ENCODE results near the gene DYNC1LI1. TPM values are rescaled to one million over a fixed set of nuclear protein-coding genes. Genes with fewer than 3 reads are reported as not detected.
"Not testable (repeated sequence)": the region's sequence is repeated elsewhere in the genome, so short reads cannot be mapped to it uniquely, and the experiment has no call there.

Gene DYNC1LI1
- polyA plus RNA-seq, 3 donors: 40.2 to 42.1 (median 41.3) TPM

DNA sequence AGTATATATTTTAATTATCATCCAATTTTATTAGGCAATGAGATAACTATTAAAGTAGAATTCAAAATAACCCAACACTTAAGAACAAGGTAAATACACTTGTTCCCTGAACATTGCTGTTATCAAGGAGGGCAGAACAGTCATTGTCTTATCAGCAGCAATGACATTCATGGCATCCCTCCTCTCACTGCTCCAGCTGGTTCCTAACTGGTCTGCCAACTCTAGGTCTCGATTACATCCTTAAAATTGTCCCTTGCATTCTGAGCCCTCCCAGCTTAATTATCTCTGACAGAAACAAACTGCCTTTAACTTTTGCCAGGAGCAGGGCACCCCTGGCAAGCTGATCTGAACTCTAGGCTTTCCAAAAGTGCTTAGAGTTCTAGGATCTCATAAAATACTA lies 14.0 kb upstream of the DYNC1LI1 start:
- DNase-seq (ENCODE audit: low read depth in 3 of 3, low spot score in 2 of 3): no peak

DNA sequence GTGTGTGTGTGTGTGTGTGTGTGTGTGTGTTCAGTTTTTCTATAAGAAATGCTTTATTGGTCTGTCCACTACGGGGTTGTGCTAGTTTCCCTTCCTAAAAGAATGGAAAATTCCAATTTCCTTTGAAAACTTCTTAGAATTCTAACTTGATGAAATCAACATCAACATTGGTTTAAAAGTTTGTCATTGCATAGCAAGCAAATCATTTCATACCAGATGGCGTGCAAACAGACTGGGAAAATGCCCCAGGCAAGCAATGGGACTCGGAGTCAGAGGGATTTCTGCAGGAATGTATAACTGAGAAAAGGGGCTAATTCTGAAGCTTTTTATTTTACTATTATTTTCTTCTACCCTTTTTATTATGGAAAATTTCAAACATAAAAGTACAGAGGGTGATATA lies 13.1 kb upstream of the DYNC1LI1 start:
- DNase-seq (ENCODE audit: low read depth in 3 of 3, low spot score in 2 of 3): no peak

DNA sequence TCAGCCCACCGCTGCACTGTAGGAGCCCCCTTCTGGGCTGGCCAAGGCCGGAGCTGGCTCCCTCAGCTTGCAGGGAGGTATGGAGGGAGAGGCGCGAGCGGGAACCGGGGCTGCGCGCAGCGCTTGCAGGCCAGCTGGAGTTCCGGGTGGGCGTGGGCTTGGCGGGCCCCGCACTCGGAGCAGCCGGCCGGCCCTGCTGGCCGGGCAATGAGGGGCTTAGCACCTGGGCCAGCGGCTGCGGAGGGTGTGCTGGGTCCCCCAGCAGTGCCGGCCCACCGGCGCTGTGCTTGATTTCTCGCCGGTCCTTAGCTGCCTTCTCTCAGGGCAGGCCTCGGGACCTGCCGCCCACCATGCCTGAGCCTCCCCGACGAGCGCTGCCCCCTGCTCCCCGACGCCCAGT lies 8.0 kb upstream of the DYNC1LI1 start:
- DNase-seq (ENCODE audit: low read depth in 3 of 3, low spot score in 2 of 3): not testable (repeated sequence)

DNA sequence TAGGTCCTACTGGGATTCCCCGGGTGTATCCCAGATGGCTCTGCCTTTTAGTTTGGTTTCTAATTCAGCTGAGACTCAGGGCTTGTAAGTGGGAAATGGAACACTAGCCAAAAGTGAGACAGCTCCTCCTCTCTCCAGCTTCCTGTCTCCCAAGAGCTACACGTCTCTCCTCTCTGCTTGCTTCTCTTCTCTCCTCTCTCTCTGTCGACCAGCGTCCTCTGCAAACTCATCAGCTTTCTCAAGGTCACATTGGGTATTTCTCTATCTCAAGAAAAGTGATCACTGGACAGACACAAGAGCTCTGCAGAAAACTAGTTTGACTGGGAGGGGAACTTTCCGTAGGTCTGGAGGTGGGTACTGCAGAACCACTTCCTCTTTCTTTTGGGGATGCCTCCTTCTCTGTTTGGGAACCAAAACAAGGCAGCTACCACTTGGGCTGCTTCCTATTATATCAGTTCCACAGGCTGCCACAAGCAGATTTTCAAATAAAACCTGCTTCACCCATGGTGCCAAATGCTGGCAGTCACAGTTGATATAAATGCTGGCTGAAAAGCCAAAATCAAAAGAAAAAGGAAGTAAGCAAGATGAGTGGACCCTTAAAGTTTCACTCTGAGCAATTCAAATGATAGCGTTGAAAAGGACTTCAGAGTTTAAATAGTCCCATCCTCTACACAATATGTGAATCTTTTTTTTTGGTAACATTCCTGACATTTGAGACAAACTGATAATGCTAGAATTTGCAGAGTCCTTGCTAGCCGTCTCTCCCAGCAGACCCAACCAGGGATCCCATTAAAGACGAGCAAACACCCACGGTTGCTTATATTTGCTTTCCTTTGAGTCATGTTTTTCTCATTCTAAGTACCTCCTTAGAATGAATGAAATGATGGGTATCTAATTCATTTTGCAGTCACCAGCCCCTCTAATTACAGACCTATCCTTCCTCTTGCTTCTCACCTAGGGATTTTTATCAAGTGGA lies 7.2 kb upstream of the DYNC1LI1 start:
- no peak for DNase-seq (ENCODE audit: low read depth in 3 of 3, low spot score in 2 of 3)

DNA sequence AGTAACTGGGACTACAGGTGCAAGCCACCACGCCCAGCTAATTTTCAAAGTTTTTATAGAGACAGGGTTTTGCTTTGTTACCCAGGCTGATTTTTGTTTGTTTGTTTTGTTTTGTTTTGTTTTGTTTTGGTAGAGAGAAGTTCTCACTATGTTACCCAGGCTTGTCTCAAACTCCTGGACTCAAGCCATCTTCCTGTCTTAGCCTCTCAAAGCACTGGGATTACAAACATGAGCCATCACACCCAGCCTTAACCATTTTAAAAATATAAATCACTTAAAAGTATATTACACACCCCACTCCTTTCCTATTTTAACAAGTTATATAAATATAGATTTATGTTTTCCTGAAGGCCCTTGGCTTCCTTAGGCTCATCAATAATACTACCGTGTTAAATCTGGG lies 6.5 kb upstream of the DYNC1LI1 start:
- no peak for DNase-seq (ENCODE audit: low read depth in 3 of 3, low spot score in 2 of 3)

DNA sequence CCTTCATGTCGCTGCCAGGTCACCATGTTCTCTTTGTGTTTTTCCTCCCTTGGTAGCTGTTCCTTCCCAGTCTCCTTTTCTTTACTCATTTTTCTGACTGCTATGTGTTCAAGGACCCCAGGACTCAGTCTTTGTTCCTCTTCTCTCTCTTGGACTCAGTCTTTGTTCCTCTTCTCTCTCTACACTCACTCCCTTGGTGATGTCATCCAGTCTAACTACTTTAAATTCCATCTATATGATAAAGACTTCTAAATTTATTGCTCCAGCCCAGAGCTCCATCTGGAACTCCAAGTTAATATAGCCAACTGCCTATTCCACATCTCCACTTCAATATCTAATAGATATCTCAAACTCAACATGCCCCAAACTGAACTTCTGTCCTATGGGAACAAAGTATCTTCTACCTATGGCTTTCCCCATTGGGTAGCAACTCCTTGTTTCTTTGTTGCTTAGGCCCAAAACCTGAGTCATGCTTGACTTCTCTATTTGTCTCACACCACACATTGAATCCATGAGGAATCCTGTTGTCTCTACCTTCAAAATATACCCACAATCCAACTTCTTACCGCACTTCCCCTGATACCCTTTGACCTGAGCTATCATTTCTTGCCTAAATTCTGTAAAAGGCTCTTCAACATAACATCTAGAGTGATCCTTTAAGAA lies 4.9 kb upstream of the DYNC1LI1 start:
- no peak for DNase-seq (ENCODE audit: low read depth in 3 of 3, low spot score in 2 of 3)

DNA sequence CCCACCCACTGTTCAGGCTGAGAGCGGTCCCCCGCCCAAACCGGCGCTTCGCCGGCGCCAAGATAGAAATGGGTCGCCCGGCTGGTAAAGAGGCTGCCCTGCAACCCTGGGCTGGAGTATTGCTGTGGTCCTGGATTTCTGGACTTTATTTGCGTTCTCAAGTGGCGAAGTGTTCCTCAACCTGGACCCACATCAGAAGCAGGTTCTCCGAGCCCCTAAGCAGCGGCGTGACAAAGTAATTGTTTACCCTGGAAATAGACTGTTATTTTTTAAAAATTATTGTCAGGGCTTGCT lies 481 bp upstream of the DYNC1LI1 start:
- DNase-seq (ENCODE audit: low read depth in 3 of 3, low spot score in 2 of 3): no peak

DNA sequence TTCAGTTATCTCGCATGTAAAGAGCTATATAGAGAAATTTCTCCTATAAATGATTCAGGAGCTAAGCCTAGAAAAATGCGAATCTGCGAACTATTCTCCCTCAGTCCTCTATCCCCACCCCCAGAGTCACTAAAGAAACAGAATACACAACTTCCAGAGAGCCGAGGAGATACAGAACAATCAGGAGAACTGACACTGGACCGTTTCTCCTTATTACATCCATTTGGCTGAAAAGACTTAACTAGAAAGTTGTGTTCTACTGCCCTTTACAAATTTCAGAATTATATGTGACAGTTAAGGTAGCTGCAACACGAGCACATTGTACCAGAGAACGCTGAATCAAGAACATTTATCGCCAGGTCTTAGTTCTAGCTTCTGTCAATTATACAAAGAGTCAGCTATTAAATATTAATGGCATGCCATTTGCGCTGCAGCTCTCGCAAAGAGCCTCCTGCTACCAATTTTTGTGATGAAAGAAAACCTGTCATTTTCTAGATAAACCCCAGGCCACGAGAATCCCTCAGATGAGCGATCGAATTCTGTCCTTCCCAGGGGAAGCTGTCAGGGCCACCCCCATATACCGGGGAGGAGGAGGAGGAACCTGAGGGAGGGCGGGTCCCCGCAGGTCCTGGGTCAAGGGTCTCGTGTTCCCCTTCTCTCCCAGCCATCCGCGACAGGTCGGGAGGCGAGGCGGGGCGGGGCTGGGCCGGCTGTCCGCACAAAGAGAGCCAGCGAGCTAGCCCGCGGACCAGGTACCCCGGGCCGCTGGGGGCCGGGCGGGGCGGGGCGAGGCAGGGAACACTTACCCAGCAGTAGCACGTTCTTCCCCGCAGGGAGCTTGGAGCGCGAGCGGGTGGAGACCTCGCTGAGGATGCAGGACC lies 878 bp downstream of the DYNC1LI1 start:
- DNase-seq (ENCODE audit: low read depth in 3 of 3, low spot score in 2 of 3): no peak

DNA sequence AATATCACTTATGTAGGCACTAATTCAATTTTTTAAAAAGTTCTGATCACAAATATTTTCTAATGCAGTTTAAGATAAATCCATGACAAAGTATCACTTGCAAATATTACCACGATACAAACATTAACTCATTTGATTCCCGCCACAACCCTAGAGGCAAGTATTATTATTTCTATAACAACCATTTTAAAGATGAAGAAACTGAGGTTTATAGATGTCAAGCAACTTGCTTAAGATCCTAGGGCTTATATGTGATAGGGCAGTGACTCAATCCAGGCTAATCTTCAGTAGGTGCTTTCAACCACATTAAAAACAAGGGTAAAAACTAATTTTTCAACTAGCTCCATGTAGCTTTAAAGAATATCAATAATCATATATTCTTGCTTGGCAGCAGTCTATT lies 1.7 kb downstream of the DYNC1LI1 start:
- DNase-seq (ENCODE audit: low read depth in 3 of 3, low spot score in 2 of 3): no peak

DNA sequence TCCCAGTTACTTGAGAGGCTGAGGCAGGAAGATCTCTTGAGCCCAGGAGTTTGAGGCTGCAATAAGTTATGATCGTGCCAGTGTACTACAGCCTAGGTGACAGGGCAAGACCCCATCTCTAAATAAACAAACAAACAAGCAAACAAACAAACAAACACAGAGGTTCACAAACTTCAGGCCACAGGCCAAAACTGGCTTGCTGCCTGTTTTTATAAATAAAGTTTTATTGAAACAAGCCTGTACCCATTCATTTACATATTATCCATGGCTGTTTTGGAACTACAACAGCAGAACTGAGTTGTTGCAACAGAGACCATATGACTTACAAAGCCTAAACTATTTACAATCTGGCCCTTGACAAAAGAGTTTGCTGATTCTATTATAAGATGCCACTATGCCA lies 6.5 kb downstream of the DYNC1LI1 start:
- DNase-seq (ENCODE audit: low read depth in 3 of 3, low spot score in 2 of 3): no peak

DNA sequence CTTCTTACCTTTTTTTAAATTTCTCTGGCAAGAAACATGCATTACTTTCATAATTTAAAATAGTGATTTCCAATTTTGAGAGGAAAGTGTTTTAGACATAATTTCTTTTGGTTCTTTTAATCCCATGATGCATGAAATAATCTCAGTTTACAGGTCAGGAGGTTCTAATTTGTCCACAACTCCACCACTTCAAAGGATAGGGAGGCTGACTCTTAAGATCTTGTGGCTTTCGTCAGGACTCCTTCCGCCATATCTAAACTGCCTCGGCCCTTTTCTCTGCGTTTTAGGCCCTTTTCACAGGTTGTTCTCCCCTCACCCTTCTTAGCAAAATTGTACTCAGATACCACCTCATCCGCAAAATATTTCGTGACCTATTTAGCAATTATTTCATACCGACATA lies 8.0 kb downstream of the DYNC1LI1 start:
- no peak for DNase-seq (ENCODE audit: low read depth in 3 of 3, low spot score in 2 of 3)

DNA sequence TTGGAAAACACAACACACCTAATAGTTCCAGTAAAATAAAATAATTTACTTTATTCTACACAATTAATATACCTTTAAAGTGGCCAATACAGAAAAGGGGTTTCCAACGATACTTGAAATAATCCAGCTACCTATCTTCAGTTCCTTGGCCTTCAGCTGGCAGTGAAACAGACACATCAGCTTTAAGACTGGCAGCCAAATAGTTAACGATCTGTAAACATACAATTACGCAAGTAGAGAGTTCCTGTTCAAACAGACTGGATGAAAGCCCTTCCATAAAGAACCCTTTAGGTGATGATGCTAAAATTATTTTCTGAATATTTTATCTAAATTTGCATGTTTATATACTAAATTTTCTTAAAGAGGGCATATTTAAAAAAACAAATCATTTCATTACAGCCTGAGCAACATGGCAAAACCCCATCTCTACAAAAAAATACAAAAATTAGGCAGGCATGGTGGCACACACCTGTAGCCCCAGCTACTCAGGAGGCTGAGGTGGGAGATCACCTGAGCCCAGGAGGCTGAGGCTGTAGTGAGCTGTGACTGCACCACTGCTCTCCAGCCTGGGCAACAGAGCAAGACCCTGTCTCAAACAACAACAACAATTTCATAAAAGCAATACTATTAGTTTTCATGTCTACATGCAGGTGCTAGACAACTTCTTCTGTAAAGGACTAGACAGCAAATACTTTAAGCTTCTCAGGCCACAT lies 12.9 kb downstream of the DYNC1LI1 start:
- no peak for DNase-seq (ENCODE audit: low read depth in 3 of 3, low spot score in 2 of 3)

DNA sequence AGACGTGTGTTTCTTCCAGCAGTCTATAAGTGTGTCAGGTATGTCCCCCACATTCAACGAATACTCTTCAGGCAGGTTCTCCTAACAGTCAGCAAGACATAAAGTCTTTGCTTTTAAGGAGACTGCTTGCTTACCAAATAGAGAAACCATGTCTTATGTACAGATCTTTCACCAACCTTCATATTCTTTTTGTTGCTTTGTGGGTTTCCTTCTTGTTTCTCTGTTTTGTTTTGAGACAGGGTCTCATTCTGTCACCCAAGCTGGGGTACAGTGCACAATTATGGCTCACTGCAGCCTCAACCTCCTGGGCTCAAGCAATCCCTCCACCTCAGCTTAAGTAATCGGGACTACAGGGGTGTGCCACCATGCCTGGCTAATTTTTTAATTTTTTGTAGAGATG lies 14.3 kb downstream of the DYNC1LI1 start:
- DNase-seq (ENCODE audit: low read depth in 3 of 3, low spot score in 2 of 3): no peak

DNA sequence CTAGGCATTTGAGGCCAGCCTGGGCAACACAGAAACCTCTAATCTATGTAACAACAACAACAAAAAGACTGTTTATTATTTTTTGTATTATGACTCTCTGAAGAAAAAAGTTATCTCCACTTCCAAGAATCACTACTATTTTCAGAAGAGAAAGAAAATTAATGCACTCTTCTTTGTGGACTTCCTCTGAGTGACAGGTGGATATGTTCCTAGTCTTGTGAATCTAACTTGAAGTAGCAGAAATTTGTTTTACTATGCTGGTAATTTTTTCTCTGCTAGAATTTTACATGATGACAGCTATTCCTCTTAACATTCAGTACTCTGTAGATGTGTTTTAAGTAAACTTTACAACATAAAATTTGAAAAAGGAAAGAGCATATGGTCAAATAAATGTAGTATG lies 16.7 kb downstream of the DYNC1LI1 start:
- DNase-seq (ENCODE audit: low read depth in 3 of 3, low spot score in 2 of 3): no peak

DNA sequence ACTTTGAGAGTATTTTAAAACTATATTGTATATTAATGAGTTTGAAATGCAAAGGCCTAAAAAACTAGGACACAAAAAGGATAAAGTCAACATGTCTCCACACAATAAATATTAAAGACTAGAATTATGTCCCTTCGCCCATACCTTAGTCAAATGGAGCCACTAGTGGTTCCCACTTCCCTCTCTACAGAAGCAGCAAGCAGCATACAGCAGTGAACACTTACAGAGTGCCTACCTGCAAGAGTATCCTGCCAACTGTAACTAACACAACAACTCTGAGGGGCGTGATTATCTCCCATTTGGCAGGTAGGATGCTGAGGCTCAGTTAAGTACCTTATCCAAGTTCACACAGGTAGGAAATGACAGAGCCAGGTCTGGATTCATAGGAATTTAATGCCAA lies 17.2 kb downstream of the DYNC1LI1 start:
- DNase-seq (ENCODE audit: low read depth in 3 of 3, low spot score in 2 of 3): no peak

DNA sequence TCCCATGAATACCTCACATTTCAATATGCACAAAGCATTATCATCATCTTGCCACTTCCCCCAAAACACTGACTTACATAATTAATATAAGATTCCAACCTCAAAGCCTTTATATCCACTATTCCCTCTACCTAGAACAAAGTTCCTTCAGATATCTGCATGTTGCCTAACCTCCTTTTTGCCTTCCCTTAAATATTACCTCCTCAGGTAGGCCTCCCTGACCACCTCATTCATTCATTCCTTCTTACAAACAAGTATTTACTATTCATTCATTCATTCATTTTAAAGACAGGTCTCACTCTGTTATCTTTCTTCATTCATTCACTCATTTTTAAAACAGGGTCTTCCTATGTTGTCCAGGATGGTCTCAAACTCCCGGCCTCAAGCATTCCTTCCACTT lies 18.6 kb downstream of the DYNC1LI1 start:
- DNase-seq (ENCODE audit: low read depth in 3 of 3, low spot score in 2 of 3): no peak

DNA sequence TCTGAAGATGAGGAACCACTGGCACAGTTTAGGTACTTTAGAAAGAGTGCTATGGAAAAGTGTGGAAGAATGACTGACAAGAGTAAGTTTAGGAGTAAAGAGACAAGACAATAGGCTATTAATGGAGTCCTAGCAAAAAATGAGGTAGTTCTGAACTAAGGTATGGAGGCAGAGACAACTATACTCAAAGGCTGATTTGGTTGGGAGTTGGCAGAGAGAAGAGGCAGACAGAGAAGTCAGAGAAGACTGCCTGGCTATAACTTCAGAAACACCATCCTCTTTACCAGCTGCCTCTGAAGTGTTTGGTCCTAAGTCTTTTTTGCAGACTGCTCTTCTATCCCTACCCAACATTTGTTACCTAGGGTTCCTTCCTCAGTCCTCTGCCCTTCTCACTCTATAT lies 19.2 kb downstream of the DYNC1LI1 start:
- DNase-seq (ENCODE audit: low read depth in 3 of 3, low spot score in 2 of 3): no peak

DNA sequence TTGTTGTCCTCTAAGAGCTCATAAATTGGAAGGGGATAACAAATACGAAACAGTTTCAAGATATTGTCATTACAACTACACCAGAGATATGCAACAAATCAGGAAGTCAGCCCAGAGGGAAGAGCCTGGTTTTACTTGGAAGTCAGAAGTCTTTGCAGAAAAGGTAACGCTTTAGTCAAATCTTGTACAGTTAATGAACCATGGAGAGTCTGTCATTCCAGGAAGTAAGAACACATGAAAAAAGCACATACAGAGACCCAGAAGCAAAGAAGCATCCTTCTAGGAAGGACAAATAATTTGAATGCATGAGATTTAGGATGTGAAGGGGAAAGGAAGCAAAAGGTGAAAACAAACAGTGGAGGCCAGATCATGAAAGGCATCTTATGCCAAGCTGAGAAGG lies 19.6 kb downstream of the DYNC1LI1 start:
- no peak for DNase-seq (ENCODE audit: low read depth in 3 of 3, low spot score in 2 of 3)

DNA sequence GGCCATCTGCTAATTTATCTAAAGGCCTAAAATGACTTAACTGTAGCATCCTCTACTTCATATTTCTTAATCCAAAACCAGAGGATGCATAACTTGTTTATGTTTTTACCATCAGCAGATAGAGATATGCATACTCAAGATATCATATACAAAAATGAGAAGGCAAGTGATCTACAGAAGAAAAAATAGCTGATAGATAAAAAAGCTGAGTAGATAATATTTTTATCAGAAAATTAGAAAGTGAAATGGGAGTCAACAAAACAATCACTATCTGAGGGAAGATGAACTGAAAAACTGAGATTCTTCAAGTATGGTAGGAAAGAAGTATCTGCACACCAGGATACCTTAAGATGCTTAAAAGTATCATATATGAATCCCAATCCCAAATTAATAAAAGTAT lies 25.4 kb downstream of the DYNC1LI1 start:
- DNase-seq (ENCODE audit: low read depth in 3 of 3, low spot score in 2 of 3): no peak

DNA sequence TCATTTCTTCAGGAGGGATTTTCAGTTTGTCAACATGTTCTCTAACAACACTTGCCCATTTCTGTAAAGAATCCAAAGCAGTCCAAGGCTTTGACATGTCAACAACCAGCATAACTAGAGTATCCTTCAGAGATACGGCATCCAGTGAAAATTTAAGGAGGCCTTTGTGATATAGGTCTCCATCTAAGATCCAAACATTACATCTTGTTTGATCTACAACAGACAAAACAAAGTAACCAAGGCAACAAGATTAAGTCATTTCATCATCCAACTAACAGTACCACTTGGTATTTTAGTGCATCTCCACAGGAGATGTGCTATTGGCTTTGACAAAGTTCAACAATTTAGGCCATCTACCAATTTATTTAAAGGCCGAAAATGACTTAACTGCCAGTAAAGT lies 25.8 kb downstream of the DYNC1LI1 start:
- DNase-seq (ENCODE audit: low read depth in 3 of 3, low spot score in 2 of 3): no peak

DNA sequence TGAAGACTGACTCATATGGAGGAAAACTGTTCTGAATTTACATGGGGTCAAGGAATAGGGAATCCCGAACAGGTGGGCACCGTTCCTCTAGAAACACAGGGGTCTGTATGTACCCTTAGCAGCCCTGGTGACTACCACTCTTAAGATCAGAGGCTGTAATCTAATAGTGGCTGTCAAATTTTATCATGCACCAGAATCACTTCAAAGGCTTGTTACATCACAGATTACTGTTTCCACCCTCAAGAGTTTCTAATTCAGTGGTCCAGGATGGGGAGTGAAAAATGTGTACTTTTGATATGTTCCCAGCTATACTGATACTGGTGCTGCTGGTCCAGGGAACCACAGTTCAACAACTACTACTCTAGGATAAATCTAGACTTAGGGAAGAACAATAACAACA lies 27.9 kb downstream of the DYNC1LI1 start:
- DNase-seq (ENCODE audit: low read depth in 3 of 3, low spot score in 2 of 3): no peak
